Measurements from ENCODE around the gene TCP1. TPM values are rescaled to one million over a fixed set of nuclear protein-coding genes. Genes with fewer than 3 reads are reported as not detected.
"Not testable (repeated sequence)": the region's sequence is repeated elsewhere in the genome, so short reads cannot be mapped to it uniquely, and the experiment has no call there.

TCP1 gene
- total and polyA plus RNA-seq, 4 donors, result 80.0 to 206 (median 119) TPM

DNA sequence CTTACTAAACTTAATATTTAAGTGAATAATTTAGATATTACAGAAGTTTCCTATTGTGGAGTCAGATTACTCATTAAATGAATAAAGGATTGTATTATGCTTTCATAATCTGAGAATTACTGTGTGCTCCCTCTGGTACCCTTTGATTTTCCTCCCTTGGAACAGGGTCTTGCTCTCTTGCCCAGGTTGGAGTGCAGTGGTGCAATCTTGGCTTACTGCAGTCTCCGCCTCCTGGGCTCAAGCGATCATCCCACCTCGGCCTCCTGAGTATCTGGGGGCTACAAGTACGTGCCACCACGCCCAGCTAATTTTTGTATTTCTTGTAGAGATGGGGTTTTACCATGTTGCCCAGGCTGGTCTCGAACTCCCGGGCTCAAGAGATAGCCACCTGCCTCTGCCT is 52.5 kb downstream of the TCP1 start:
- H3K27ac ChIP-seq (ENCODE audit: low read depth in 1 of 2, low read length in 1 of 2), result no peak overlapping the region
- peaks cover 0 to 7% (median 0%) of the 10 kb centered on the region in 5 donors for H3K4me1 ChIP-seq (ENCODE audit: control insufficient read depth in 5 of 5, insufficient read depth in 5 of 5, low read length in 5 of 5)
- ATAC-seq (ENCODE audit: insufficient read depth, low FRiP score), result no peak
- 88 to 94% methylated on average over 7 of the region's 7 CpGs for WGBS, 2 donors
- H3K9me3 ChIP-seq (ENCODE audit: control insufficient read depth in 4 of 4, insufficient read depth in 3 of 4, low read length in 3 of 4), result no peaks in the 10 kb centered on the region
- H3K4me3 ChIP-seq, result no peak overlapping the region
- H3K27me3 ChIP-seq (ENCODE audit: control insufficient read depth in 3 of 3, insufficient read depth in 3 of 3, low read length in 2 of 3), result no peaks in the 10 kb centered on the region
- peaks cover 2 to 20% (median 10%) of the 10 kb centered on the region in 4 donors for H3K36me3 ChIP-seq (ENCODE audit: control insufficient read depth in 4 of 4, insufficient read depth in 4 of 4, low read length in 4 of 4)
- TF ChIP-seq, protein P1, sequence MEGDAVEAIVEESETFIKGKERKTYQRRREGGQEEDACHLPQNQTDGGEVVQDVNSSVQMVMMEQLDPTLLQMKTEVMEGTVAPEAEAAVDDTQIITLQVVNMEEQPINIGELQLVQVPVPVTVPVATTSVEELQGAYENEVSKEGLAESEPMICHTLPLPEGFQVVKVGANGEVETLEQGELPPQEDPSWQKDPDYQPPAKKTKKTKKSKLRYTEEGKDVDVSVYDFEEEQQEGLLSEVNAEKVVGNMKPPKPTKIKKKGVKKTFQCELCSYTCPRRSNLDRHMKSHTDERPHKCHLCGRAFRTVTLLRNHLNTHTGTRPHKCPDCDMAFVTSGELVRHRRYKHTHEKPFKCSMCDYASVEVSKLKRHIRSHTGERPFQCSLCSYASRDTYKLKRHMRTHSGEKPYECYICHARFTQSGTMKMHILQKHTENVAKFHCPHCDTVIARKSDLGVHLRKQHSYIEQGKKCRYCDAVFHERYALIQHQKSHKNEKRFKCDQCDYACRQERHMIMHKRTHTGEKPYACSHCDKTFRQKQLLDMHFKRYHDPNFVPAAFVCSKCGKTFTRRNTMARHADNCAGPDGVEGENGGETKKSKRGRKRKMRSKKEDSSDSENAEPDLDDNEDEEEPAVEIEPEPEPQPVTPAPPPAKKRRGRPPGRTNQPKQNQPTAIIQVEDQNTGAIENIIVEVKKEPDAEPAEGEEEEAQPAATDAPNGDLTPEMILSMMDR (IDR thresholded peaks at IDR 0.05; ENCODE audit: control extremely low read depth, extremely low read depth), result no peak
- no peak overlapping the region for H3K9ac ChIP-seq (ENCODE audit: insufficient read depth in 1 of 2, low read length in 2 of 2)
- DNase-seq, result no peak

DNA sequence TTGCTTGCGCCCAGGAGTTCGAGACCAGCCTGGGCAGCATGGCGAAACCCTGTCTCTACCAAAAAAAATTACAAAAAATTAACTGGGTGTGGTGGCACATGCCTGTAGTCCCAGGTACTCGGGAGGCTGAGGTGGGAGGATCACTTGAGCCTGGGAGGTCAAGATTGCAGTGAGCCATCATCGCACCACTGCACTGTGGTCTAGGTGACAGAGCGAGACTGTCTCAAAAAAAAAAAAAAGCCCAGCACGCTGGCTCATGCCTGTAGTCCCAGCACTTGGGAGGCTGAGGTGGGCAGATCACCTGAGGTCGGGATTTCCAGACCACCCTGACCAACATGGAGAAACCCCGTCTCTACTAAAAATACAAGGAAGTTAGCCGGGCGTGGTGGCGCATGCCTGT is 56.0 kb downstream of the TCP1 start:
- H3K9me3 ChIP-seq (ENCODE audit: control insufficient read depth in 4 of 4, insufficient read depth in 3 of 4, low read length in 3 of 4); H3K27ac ChIP-seq (ENCODE audit: low read depth in 1 of 2, low read length in 1 of 2); H3K9ac ChIP-seq (ENCODE audit: insufficient read depth in 1 of 2, low read length in 2 of 2); DNase-seq; H3K4me3 ChIP-seq; H3K36me3 ChIP-seq (ENCODE audit: control insufficient read depth in 4 of 4, insufficient read depth in 4 of 4, low read length in 4 of 4); H3K27me3 ChIP-seq (ENCODE audit: control insufficient read depth in 3 of 3, insufficient read depth in 3 of 3, low read length in 2 of 3); ATAC-seq (ENCODE audit: insufficient read depth, low FRiP score): not testable (repeated sequence)
- H3K4me1 ChIP-seq (ENCODE audit: control insufficient read depth in 5 of 5, insufficient read depth in 5 of 5, low read length in 5 of 5), result peaks cover 0 to 18% (median 8%) of the 10 kb centered on the region in 5 donors
- WGBS, 2 donors, result 92 to 94% methylated on average over 12 of the region's 12 CpGs

DNA sequence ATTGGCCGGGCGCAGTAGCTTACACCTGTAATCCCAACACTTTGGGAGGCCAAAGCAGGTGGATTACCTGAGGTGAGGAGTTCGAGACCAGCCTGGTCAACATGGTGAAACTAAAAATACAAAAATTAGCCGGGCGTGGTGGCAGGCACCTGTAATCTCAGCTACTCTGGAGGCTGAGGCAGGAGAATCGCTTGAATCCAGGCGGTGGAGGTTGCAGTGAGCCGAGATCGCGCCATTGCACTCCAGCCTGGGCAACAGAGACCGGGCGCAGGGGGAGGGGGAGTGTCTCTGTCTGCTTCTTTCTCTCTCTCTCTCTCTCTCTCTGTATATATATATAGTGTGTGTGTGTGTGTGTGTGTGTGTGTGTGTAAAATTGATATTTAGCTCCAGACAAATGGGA is 56.9 kb downstream of the TCP1 start:
- DNase-seq; H3K9ac ChIP-seq (ENCODE audit: insufficient read depth in 1 of 2, low read length in 2 of 2); H3K36me3 ChIP-seq (ENCODE audit: control insufficient read depth in 4 of 4, insufficient read depth in 4 of 4, low read length in 4 of 4); H3K9me3 ChIP-seq (ENCODE audit: control insufficient read depth in 4 of 4, insufficient read depth in 3 of 4, low read length in 3 of 4); H3K27me3 ChIP-seq (ENCODE audit: control insufficient read depth in 3 of 3, insufficient read depth in 3 of 3, low read length in 2 of 3); H3K27ac ChIP-seq (ENCODE audit: low read depth in 1 of 2, low read length in 1 of 2); H3K4me3 ChIP-seq; ATAC-seq (ENCODE audit: insufficient read depth, low FRiP score): not testable (repeated sequence)
- H3K4me1 ChIP-seq (ENCODE audit: control insufficient read depth in 5 of 5, insufficient read depth in 5 of 5, low read length in 5 of 5), result peaks cover 0 to 18% (median 6%) of the 10 kb centered on the region in 5 donors
- WGBS, 2 donors, result 91 to 94% methylated on average over 12 of the region's 12 CpGs

DNA sequence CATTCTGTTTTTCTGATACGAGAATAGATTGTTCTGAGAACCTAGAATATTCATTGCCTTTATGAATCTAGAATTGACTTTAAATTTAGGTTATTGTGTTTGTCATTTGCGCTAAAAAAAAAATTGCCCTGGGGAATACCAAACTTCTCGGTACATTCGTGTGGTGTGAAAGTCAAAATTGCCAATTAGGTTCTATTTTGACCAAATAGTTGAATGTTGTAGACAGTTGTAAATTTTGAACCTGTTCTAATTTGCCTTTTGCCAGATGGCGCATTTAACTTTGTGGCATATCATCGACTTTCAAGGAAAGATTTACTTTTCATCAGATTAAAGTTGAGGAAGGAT is 59.1 kb downstream of the TCP1 start:
- Histone ChIP-seq H3K4me1 (ENCODE audit: control insufficient read depth in 5 of 5, insufficient read depth in 5 of 5, low read length in 5 of 5) (peaks cover 0 to 26% (median 6%) of the 10 kb centered on the region in 5 donors), H3K27me3 (ENCODE audit: control insufficient read depth in 3 of 3, insufficient read depth in 3 of 3, low read length in 2 of 3) (no peaks in the 10 kb centered on the region), H3K27ac (ENCODE audit: low read depth in 1 of 2, low read length in 1 of 2) (no peak overlapping the region), H3K4me3 (no peak overlapping the region), H3K9me3 (ENCODE audit: control insufficient read depth in 4 of 4, insufficient read depth in 3 of 4, low read length in 3 of 4) (no peaks in the 10 kb centered on the region), H3K9ac (ENCODE audit: insufficient read depth in 1 of 2, low read length in 2 of 2) (no peak overlapping the region), H3K36me3 (ENCODE audit: control insufficient read depth in 4 of 4, insufficient read depth in 4 of 4, low read length in 4 of 4) (peaks cover 0 to 6% (median 1%) of the 10 kb centered on the region in 4 donors)
- WGBS, 2 donors, result 83 to 85% methylated on average over 6 of the region's 6 CpGs
- DNase-seq, result no peak
- TF ChIP-seq, protein P1 (IDR thresholded peaks at IDR 0.05; ENCODE audit: control extremely low read depth, extremely low read depth), result no peak
- ATAC-seq (ENCODE audit: insufficient read depth, low FRiP score), result no peak
